HL-60 (cell line): Measurements from ENCODE around the gene PLVAP.

Experiments
- CTCF ChIP-seq: IDR thresholded peaks from one replicate; pipeline ENCODE4 v1.5.1; 2011; ENCODE audit warnings: low read length, control low read depth, inconsistent platforms; ENCODE audit not compliant: insufficient read depth
- POLR2AphosphoS5 ChIP-seq: IDR thresholded peaks from 2 replicates; pipeline ENCODE4 v1.6.1; 2012; ENCODE audit warnings: low read depth

- TF ChIP-seq POLR2AphosphoS5 = no peak
- TF ChIP-seq CTCF = no peak
These were observed 20.0 kb downstream of the PLVAP start for GRCh38 chr19:17357078-17357666.
